Lower lobe of right lung (tissue), 2 donors: ENCODE data around the gene ERO1B. TPM values are rescaled to one million over a fixed set of nuclear protein-coding genes. Genes with fewer than 3 reads are reported as not detected.

Source experiments
- ATAC-seq, 2 donors: fragments of 200-7000 bp; cut with Tn5 transposase; one replicate each; pipeline ENCODE4 v1.9.1; 2020 to 2022; ENCODE audit warnings: mild to moderate bottlenecking in 2 of 2, moderate library complexity in 2 of 2
- DNase-seq: peaks from one replicate; pipeline ENCODE4 v3.0.0-alpha.2; 2020
- H3K27ac ChIP-seq: fragments of 200-600 bp; one replicate; pipeline ENCODE4 v1.8.0; 2022
- H3K27me3 ChIP-seq: fragments of 200-600 bp; one replicate; pipeline ENCODE4 v1.8.0; 2022; ENCODE audit warnings: low read depth
- H3K36me3 ChIP-seq: fragments of 200-600 bp; one replicate; pipeline ENCODE4 v1.8.0; 2022; ENCODE audit warnings: mild to moderate bottlenecking
- H3K4me1 ChIP-seq: fragments of 200-600 bp; one replicate; pipeline ENCODE4 v1.8.0; 2022
- H3K4me3 ChIP-seq: fragments of 200-600 bp; one replicate; pipeline ENCODE4 v1.8.0; 2022; ENCODE audit warnings: mild to moderate bottlenecking
- H3K9me3 ChIP-seq: fragments of 200-600 bp; one replicate; pipeline ENCODE4 v1.8.0; 2022
- CTCF ChIP-seq: fragments of 200-600 bp; IDR thresholded peaks from one replicate; pipeline ENCODE4 v1.8.0; 2022; ENCODE audit warnings: antibody characterized with exemption, mild to moderate bottlenecking
- intact Hi-C: fragments of 100-400 bp; cut with DNase I; formaldehyde crosslinking; loops from one replicate; pipeline ENCODE4 v1.11.0; 2022
- total RNA-seq: library from RNA; stranded (reverse); fragmentation: NEBNext Ultra II Directional; extraction: Animal tissue kit (Norgen Biotek cat#: 25700); gene quantifications from one replicate; pipeline ENCODE4 v1.2.1, GENCODE V29; 2021
- donor health status: DM: no; HTN: yes; CAD: no; lungs with severe emphysema.

The ERO1B gene
- total RNA-seq, 1 donor from 2014 or later = 8.5 TPM

- Histone ChIP-seq H3K27ac (no peak overlapping the region), H3K4me1 (no peaks in the 10 kb centered on the region), H3K27me3 (peaks cover 7% of the 10 kb centered on the region), H3K9me3 (no peaks in the 10 kb centered on the region), H3K4me3 (no peak overlapping the region), H3K36me3 (no peaks in the 10 kb centered on the region)
- DNase-seq = no peak
- TF ChIP-seq CTCF = no peak
- intact Hi-C loops = no loop called here
- no peak for ATAC-seq
These were observed 6.2 kb upstream of the ERO1B start for GRCh38 chr1:236287757-236288619.

- ATAC-seq (no peak), DNase-seq (no peak)
- TF ChIP-seq CTCF = no peak
- Histone ChIP-seq H3K36me3 (no peaks in the 10 kb centered on the region), H3K27me3 (peaks cover 7% of the 10 kb centered on the region), H3K27ac (no peak overlapping the region), H3K4me1 (peaks cover 4% of the 10 kb centered on the region), H3K4me3 (no peak overlapping the region), H3K9me3 (no peaks in the 10 kb centered on the region)
- intact Hi-C loops = no loop called here
These were observed 5.6 kb upstream of the ERO1B start for GRCh38 chr1:236287356-236287755.

- Histone ChIP-seq H3K4me1 (peaks cover 16% of the 10 kb centered on the region), H3K27ac (no peak overlapping the region), H3K9me3 (no peaks in the 10 kb centered on the region), H3K4me3 (no peak overlapping the region), H3K36me3 (no peaks in the 10 kb centered on the region), H3K27me3 (peaks cover 7% of the 10 kb centered on the region)
- intact Hi-C loops = no loop called here
- no peak for DNase-seq
- TF ChIP-seq CTCF = no peak
- ATAC-seq = no peak
These were observed 2.5 kb upstream of the ERO1B start for GRCh38 chr1:236284291-236284721.

GRCh38 chr1:236282719-236283118 is 961 bp upstream of the ERO1B start:
- no peaks in the 10 kb centered on the region for H3K36me3 ChIP-seq
- DNase-seq (no peak), ATAC-seq (no peak)
- TF ChIP-seq CTCF = no peak
- H3K9me3 ChIP-seq = no peaks in the 10 kb centered on the region
- peak overlapping the region; percentile 80 for H3K27ac ChIP-seq
- H3K4me3 ChIP-seq = peak overlapping the region; percentile 70
- intact Hi-C loops = no loop called here
- H3K4me1 ChIP-seq = peaks cover 16% of the 10 kb centered on the region
- H3K27me3 ChIP-seq = peaks cover 7% of the 10 kb centered on the region

- intact Hi-C loops = no loop called here
- H3K4me3 ChIP-seq = peak overlapping the region; percentile 70
- peaks cover 16% of the 10 kb centered on the region for H3K4me1 ChIP-seq
- DNase-seq (no peak), ATAC-seq (peak in 1 of 2 donors; percentile 0)
- no peaks in the 10 kb centered on the region for H3K9me3 ChIP-seq
- H3K27me3 ChIP-seq = peaks cover 7% of the 10 kb centered on the region
- no peak for TF ChIP-seq CTCF
- peak overlapping the region; percentile 80 for H3K27ac ChIP-seq
- no peaks in the 10 kb centered on the region for H3K36me3 ChIP-seq
These were observed 613 bp upstream of the ERO1B start for GRCh38 chr1:236282425-236282716.
